Heart right ventricle (tissue), 16 donors: ENCODE results near the gene RPL28. TPM values are rescaled to one million over a fixed set of nuclear protein-coding genes. Genes with fewer than 3 reads are reported as not detected.

Experiments
- ATAC-seq, 8 donors: fragments of 200-7000 bp; cut with Tn5 transposase; one replicate each; pipeline ENCODE4 v1.9.1; 2020; ENCODE audit warnings: mild to moderate bottlenecking in 8 of 8, moderate library complexity in 8 of 8, moderate number of reproducible peaks in 1 of 8
- DNase-seq, 2 donors: peaks; one replicate each; pipeline ENCODE4 v3.0.0-alpha.2; 2020
- H3K27ac ChIP-seq, 10 donors: fragments of 200-600 bp; sonication (generic) in 2 of 10; one replicate each; pipeline versions ENCODE4 v1.5.0 to v1.8.0; 2020 to 2022; ENCODE audit warnings: mild to moderate bottlenecking in 3 of 10
- H3K27me3 ChIP-seq, 7 donors: fragments of 200-600 bp; one replicate each; pipeline ENCODE4 v1.8.0; 2021 to 2022; ENCODE audit warnings: mild to moderate bottlenecking in 2 of 7
- H3K36me3 ChIP-seq, 9 donors: fragments of 200-600 bp; sonication (generic) in 1 of 9; one replicate each; pipeline versions ENCODE4 v1.5.0 to v1.8.0; 2020 to 2022; ENCODE audit warnings: mild to moderate bottlenecking in 2 of 9
- H3K4me1 ChIP-seq, 9 donors: fragments of 200-600 bp; sonication (generic) in 1 of 9; one replicate each; pipeline versions ENCODE4 v1.5.0 to v1.8.0; 2020 to 2022; ENCODE audit warnings: mild to moderate bottlenecking in 4 of 9
- H3K4me3 ChIP-seq, 10 donors: fragments of 200-600 bp; sonication (generic) in 2 of 10; one replicate each; pipeline versions ENCODE4 v1.5.0 to v1.8.0; 2020 to 2022; ENCODE audit warnings: mild to moderate bottlenecking in 7 of 10, moderate library complexity in 2 of 10
- H3K9me3 ChIP-seq, 11 donors: fragments of 200-600 bp in 10 of 11; sonication (generic) in 2 of 11; one replicate each; pipeline versions ENCODE4 v1.5.0 to v1.8.0; 2013 to 2022; ENCODE audit warnings: mild to moderate bottlenecking in 2 of 11, control low read depth in 1 of 11, moderate library complexity in 1 of 11
- WGBS, 2 donors: extraction: QIAGEN DNeasy Blood & Tissue Kit; methylation state at CpG; one replicate each; pipeline ENCODE4 v1.1.7; 2013; ENCODE audit warnings: inconsistent platforms in 1 of 2; 5-methylcytosine and 5-hydroxymethylcytosine counted together
- intact Hi-C, 10 donors: fragments of 100-400 bp; cut with DNase I; formaldehyde crosslinking; loops; one replicate each; pipeline versions ENCODE4 v1.11.1 to v1.14.2; 2022
- polyA plus RNA-seq, 2 donors: library from polyadenylated mRNA; stranded (reverse); fragments of 200-250 nt; gene quantifications; one replicate each; pipeline ENCODE4 v1.2.3, GENCODE V29; 2013
- total RNA-seq, 10 donors: library from RNA; stranded (reverse); fragmentation: NEBNext Ultra II Directional in 3 of 10; extraction: Animal tissue kit (Norgen Biotek cat#: 25700) in 3 of 10; gene quantifications; one replicate each; pipeline versions ENCODE4 v1.2.1 to v1.2.4, GENCODE V29; 2021 to 2023
- TF ChIP-seq, protein P1 (sequence below), 9 donors: fragments of 200-600 bp; sonication (generic) in 2 of 9; IDR thresholded peaks; one replicate each; pipeline versions ENCODE4 v1.5.0 to v1.8.0; 2021 to 2022; ENCODE audit warnings: antibody characterized with exemption in 9 of 9, mild to moderate bottlenecking in 5 of 9, moderate library complexity in 1 of 9
- donor health status: Arrhythmogenic right ventricular cardiomyopathy.
- donor health status: ischemic (EF 13 %, LVEDD 7.1; RV severe dilation, severe dysfunction).
- donor health status: healthy with polysubstance abuse.
- donor health status: DM: no; HTN: yes; CAD: no.
- donor health status: DM: no; HTN: no; CAD: no.
- donor health status: ischemic (EF 25% LVEDD 6.9; RV normal size, moderate dysfunction).
- donor health status: ischemic (EF 25% LVEDD 5.7; RV mildly dilated, moderate dysfunction).
- donor health status: healthy.
- donor health status: DM: yes; HTN: yes; CAD: no.
- donor health status: Ischemic cardiomyopathy.
- donor health status: ischemic (EF 35%, LVEDD 5.7; RV mildly dilated, moderate dysfunction).
- donor health status: nonischemic (EF 11% LVEDD 7.7; RV severe dilation, severe dysfunction).
- donor health status: DM: yes; HTN: yes; CAD: no.
- donor health status: PGD.
- donor health status: ischemic (EF 29% LVEDD 5.4; RV normal size, mild dysfunction).
- donor health status: nonischemic (EF 23%, LVEDD 6.1; RV moderate dilation, normal function).

Gene RPL28
- total and polyA plus RNA-seq, 12 donors, result 473 to 1,617 (median 593) TPM

- intact Hi-C loops, result no loop called here
- peaks cover 0 to 29% (median 8%) of the 10 kb centered on the region in 9 donors for H3K36me3 ChIP-seq
- ATAC-seq (no peak), DNase-seq (no peak)
- H3K4me3 ChIP-seq, result no peak overlapping the region
- H3K27ac ChIP-seq, result no peak overlapping the region
- 66 to 70% methylated on average over 22 of the region's 22 CpGs for WGBS, 2 donors
- TF ChIP-seq, protein P1, sequence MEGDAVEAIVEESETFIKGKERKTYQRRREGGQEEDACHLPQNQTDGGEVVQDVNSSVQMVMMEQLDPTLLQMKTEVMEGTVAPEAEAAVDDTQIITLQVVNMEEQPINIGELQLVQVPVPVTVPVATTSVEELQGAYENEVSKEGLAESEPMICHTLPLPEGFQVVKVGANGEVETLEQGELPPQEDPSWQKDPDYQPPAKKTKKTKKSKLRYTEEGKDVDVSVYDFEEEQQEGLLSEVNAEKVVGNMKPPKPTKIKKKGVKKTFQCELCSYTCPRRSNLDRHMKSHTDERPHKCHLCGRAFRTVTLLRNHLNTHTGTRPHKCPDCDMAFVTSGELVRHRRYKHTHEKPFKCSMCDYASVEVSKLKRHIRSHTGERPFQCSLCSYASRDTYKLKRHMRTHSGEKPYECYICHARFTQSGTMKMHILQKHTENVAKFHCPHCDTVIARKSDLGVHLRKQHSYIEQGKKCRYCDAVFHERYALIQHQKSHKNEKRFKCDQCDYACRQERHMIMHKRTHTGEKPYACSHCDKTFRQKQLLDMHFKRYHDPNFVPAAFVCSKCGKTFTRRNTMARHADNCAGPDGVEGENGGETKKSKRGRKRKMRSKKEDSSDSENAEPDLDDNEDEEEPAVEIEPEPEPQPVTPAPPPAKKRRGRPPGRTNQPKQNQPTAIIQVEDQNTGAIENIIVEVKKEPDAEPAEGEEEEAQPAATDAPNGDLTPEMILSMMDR (IDR thresholded peaks at IDR 0.05), result no peak
- peaks cover 9 to 36% (median 32%) of the 10 kb centered on the region in 7 donors for H3K27me3 ChIP-seq
- peaks cover 0 to 13% (median 4%) of the 10 kb centered on the region in 9 donors for H3K4me1 ChIP-seq
- H3K9me3 ChIP-seq, result no peaks in the 10 kb centered on the region
These were observed 37.3 kb upstream of the RPL28 start for GRCh38 chr19:55348317-55349034.

DNA sequence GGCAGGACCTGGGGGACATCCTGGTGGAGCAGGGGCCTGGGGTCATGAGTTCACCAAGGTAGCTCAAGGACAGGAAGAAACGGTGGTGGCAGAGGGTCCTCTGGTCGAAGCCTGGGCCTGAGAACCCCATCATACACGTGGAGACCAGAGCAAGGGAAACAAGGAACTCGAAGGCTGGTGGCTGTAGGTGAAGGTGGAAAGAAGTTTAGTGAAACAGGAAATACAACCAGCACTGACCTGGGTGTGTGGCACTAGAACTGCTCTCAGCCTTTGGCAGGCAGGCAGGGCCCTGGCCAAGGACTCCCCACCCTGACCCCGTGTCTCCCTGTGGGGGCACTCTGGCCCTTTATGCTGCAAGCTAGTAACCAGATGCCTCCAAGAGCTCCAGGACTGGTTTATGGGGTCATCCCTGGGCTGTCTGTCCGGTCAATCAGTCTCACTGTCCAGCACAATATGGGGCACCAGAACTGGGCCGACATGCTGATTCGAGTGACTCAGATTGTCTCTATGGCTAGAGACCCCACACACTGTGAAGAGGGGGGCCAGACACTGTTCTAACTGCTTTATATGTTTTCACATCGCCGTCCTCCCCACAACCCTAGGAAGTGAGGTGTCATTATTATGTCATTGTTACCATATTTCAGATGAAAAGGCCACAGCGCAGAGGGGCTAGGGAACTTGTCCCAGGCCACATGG is 35.0 kb upstream of the RPL28 start:
- ATAC-seq, result no peak
- DNase-seq, result no peak
- peaks cover 0 to 17% (median 8%) of the 10 kb centered on the region in 9 donors for H3K36me3 ChIP-seq
- no peaks in the 10 kb centered on the region for H3K9me3 ChIP-seq
- H3K27ac ChIP-seq, result no peak overlapping the region
- WGBS, 2 donors, result 78 to 80% methylated on average over 11 of the region's 11 CpGs
- intact Hi-C loops, result no loop called here
- peaks cover 0 to 26% (median 15%) of the 10 kb centered on the region in 9 donors for H3K4me1 ChIP-seq
- TF ChIP-seq, protein P1 (IDR thresholded peaks at IDR 0.05), result no peak
- no peak overlapping the region for H3K4me3 ChIP-seq
- H3K27me3 ChIP-seq, result peaks cover 18 to 56% (median 51%) of the 10 kb centered on the region in 7 donors

- H3K9me3 ChIP-seq, result no peaks in the 10 kb centered on the region
- H3K27me3 ChIP-seq, result peaks cover 18 to 66% (median 62%) of the 10 kb centered on the region in 7 donors
- no peak overlapping the region for H3K4me3 ChIP-seq
- TF ChIP-seq, protein P1 (IDR thresholded peaks at IDR 0.05), result no peak
- ATAC-seq (no peak), DNase-seq (no peak)
- 68 to 75% methylated on average over 6 of the region's 6 CpGs for WGBS, 2 donors
- no peak overlapping the region for H3K27ac ChIP-seq
- peaks cover 0 to 22% (median 15%) of the 10 kb centered on the region in 9 donors for H3K4me1 ChIP-seq
- intact Hi-C loops, result no loop called here
- H3K36me3 ChIP-seq, result peaks cover 0 to 7% (median under 1%) of the 10 kb centered on the region in 9 donors
These were observed 33.7 kb upstream of the RPL28 start for GRCh38 chr19:55352040-55352439.

DNA sequence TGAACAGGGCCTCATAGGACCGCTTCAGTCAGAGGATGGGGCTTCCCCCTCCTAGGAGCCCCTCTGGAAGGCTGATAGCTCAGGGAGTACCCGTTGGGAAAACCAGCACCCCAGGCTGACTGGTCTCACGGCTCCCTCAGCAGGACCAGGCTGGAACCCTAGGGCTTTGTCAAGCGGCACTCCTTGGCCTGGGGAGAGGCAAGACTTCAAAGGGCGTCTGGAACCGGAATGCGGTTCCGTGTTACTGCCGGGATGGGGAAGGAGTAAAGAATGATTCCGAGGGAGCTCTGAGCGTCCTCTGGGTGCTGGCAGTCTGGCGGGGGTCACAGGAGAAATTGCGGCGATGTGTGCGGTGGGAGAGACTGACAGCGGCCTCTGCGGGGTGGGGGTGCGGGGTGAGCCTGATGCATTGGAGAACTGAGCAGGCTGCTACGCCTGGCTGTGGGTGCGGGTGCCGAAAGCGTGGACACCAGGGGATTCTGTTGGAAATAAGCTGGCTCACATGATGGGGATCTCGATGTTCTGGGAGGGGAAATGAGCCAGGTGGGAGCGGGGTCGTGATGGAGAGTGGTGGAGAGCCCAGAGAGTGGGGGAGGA is 33.1 kb upstream of the RPL28 start:
- Histone ChIP-seq H3K4me3 (no peak overlapping the region), H3K36me3 (peaks cover 0 to 1% (median 0%) of the 10 kb centered on the region in 9 donors), H3K4me1 (peaks cover 0 to 22% (median 15%) of the 10 kb centered on the region in 9 donors), H3K27me3 (peaks cover 18 to 70% (median 66%) of the 10 kb centered on the region in 7 donors), H3K9me3 (no peaks in the 10 kb centered on the region), H3K27ac (no peak overlapping the region)
- 62 to 63% methylated on average over 25 of the region's 25 CpGs for WGBS, 2 donors
- intact Hi-C loops, result no loop called here
- TF ChIP-seq, protein P1 (IDR thresholded peaks at IDR 0.05), result no peak
- DNase-seq (no peak), ATAC-seq (no peak)
